ENCODE measurements around the gene VAMP2.

DNA sequence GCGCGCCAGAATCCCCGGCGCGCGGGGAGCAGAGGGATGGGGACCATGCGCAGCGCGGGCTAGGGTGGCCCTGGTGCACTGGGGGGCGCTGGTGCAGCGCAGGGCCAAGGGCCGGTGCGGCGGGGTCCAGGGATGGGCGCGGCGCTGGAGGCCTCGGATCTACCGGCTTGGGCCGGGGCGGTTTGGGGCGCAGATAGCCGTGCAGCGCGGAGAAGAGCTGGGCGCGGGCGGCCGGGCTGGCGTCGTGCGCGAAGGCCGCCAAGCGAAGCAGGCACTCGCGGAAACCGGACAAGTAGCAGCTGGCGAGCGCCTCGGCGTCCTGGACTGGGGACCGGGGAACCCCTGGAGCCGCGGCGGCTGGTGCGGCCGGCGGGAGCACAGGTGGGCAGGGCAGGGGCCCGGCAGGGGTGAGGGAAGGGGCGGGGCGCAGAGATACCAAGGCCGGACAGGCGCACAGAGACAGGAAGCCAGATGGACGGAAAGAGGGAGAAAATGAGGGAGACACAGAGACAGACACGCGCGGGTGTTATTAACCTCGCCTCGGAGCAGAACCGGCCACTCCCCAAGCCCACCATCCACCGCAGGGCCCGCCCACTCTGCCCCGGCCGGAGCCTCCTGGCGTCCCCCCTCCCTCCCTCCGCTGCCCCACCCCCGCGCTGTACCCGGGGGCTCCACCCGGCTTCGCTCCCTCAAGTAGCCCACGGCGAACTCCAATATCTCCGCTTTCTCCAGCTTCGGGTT is 40.9 kb downstream of the VAMP2 start:
- TF ChIP-seq, protein P1, sequence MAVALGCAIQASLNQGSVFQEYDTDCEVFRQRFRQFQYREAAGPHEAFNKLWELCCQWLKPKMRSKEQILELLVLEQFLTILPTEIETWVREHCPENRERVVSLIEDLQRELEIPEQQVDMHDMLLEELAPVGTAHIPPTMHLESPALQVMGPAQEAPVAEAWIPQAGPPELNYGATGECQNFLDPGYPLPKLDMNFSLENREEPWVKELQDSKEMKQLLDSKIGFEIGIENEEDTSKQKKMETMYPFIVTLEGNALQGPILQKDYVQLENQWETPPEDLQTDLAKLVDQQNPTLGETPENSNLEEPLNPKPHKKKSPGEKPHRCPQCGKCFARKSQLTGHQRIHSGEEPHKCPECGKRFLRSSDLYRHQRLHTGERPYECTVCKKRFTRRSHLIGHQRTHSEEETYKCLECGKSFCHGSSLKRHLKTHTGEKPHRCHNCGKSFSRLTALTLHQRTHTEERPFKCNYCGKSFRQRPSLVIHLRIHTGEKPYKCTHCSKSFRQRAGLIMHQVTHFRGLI (CRISPR knock-in tag; IDR thresholded peaks at IDR 0.05), result no peak
- TF ChIP-seq CHD4 (IDR thresholded peaks at IDR 0.05; ENCODE audit: insufficient read depth, insufficient replicate concordance, low read depth, low read length, poor library complexity, severe bottlenecking), result no peak
- no peak for TF ChIP-seq RNF2 (IDR thresholded peaks at IDR 0.05)
- no peak for TF ChIP-seq ZKSCAN1 (IDR thresholded peaks at IDR 0.05; ENCODE audit: low read depth, low read length)
- TF ChIP-seq STAT5B (CRISPR knock-in tag; IDR thresholded peaks at IDR 0.05), result no peak
